IMR-90 (cell line): ENCODE data around the gene FNBP1. TPM values are rescaled to one million over a fixed set of nuclear protein-coding genes. Genes with fewer than 3 reads are reported as not detected.

ENCODE experiments used
- ATAC-seq: fragments of 200-7000 bp; cut with Tn5 transposase; 2 replicates; pipeline ENCODE4 v1.9.1; 2020; ENCODE audit warnings: low read depth, mild to moderate bottlenecking, moderate library complexity
- BruUV-seq: library from RNA; stranded (reverse); fragments of 400-500 nt; replicated peaks from 2 replicates; lab custom pipeline; 2021; lab: Mats Ljungman, UMichigan
- CTCF ChIA-PET: fragments of 300-600 bp; formaldehyde crosslinking; extraction: SDS; loops from one replicate; lab custom pipeline; 2021; ENCODE audit warnings: antibody characterized with exemption; lab: Yijun Ruan, JAX
- POLR2A ChIA-PET: fragments of 300-600 bp; sonication (Branson Sonifier 250); formaldehyde crosslinking; loops from one replicate; lab custom pipeline; 2022; ENCODE audit warnings: antibody characterized with exemption; ENCODE audit not compliant: unreplicated experiment; lab: Charles Lee
- DNase-seq: peaks from one replicate; pipeline ENCODE4 v3.0.0; 2013
- H2AFZ ChIP-seq: replicated peaks from 2 replicates; pipeline ENCODE3; 2013; ENCODE audit warnings: low read length, mild to moderate bottlenecking; ENCODE audit not compliant: poor library complexity
- H2AK5ac ChIP-seq: 2 replicates; pipeline ENCODE4 v1.6.1; 2013; ENCODE audit warnings: low read depth, low read length, inconsistent platforms
- H2AK9ac ChIP-seq: replicated peaks from 2 replicates; pipeline ENCODE3; 2013; ENCODE audit warnings: mild to moderate bottlenecking, low read depth, low read length, moderate library complexity; ENCODE audit not compliant: poor library complexity
- H2BK120ac ChIP-seq: 2 replicates; pipeline ENCODE4 v1.6.1; 2013; ENCODE audit warnings: low read depth, low read length, inconsistent platforms
- H2BK15ac ChIP-seq: 3 replicates; pipeline ENCODE4 v1.6.1; 2013; ENCODE audit warnings: low read depth, low read length, inconsistent platforms
- H2BK20ac ChIP-seq: 2 replicates; pipeline ENCODE4 v1.6.1; 2013; ENCODE audit warnings: low read depth, mild to moderate bottlenecking, inconsistent platforms, low read length, moderate library complexity
- H2BK5ac ChIP-seq: 2 replicates; pipeline ENCODE4 v1.6.1; 2013; ENCODE audit warnings: mild to moderate bottlenecking, low read depth, low read length, inconsistent platforms; ENCODE audit not compliant: poor library complexity, severe bottlenecking
- H3K14ac ChIP-seq: replicated peaks from 2 replicates; pipeline ENCODE4 v1.6.1; 2013; ENCODE audit warnings: low read depth, low read length, inconsistent platforms
- H3K18ac ChIP-seq: 2 replicates; pipeline ENCODE4 v1.6.1; 2013; ENCODE audit warnings: low read depth, low read length, control low read depth
- H3K23ac ChIP-seq: 2 replicates; pipeline ENCODE4 v1.6.1; 2013; ENCODE audit warnings: low read depth, low read length, inconsistent platforms
- H3K27ac ChIP-seq: 2 replicates; pipeline ENCODE4 v1.5.1; 2013; ENCODE audit warnings: mild to moderate bottlenecking, control low read depth, low read length; ENCODE audit not compliant: insufficient read depth
- H3K27me3 ChIP-seq: 2 replicates; pipeline ENCODE4 v1.6.1; 2013; ENCODE audit warnings: low read length; ENCODE audit not compliant: control insufficient read depth, insufficient read depth
- H3K36me3 ChIP-seq: 2 replicates; pipeline ENCODE4 v1.6.1; 2013; ENCODE audit warnings: low read length, mixed read lengths; ENCODE audit not compliant: control insufficient read depth, insufficient read depth
- H3K4ac ChIP-seq: 2 replicates; pipeline ENCODE4 v1.6.1; 2013; ENCODE audit warnings: low read depth, low read length, inconsistent platforms
- H3K4me1 ChIP-seq: 2 replicates; pipeline ENCODE4 v1.6.1; 2013; ENCODE audit warnings: low read length, mixed read lengths; ENCODE audit not compliant: control insufficient read depth, insufficient read depth
- H3K4me2 ChIP-seq: 2 replicates; pipeline ENCODE4 v1.6.1; 2013; ENCODE audit warnings: low read depth, mild to moderate bottlenecking, control low read depth, low read length, moderate library complexity
- H3K4me3 ChIP-seq: 2 replicates; pipeline ENCODE4 v1.5.1; 2013; ENCODE audit warnings: low read depth, mild to moderate bottlenecking, control low read depth, low read length, moderate library complexity; ENCODE audit not compliant: insufficient read depth
- H3K56ac ChIP-seq: 2 replicates; pipeline ENCODE4 v1.6.1; 2013; ENCODE audit warnings: low read length, inconsistent platforms; ENCODE audit not compliant: insufficient read depth; ENCODE audit errors: extremely low read depth
- H3K79me1 ChIP-seq, 2 experiments: 2 replicates each; pipeline ENCODE4 v1.6.1; 2013; ENCODE audit warnings: low read length in 2 of 2, inconsistent platforms in 1 of 2, low read depth in 1 of 2
- H3K9ac ChIP-seq: 2 replicates; pipeline ENCODE4 v1.6.1; 2013; ENCODE audit warnings: low read depth, low read length, control low read depth
- H3K9me1 ChIP-seq: 2 replicates; pipeline ENCODE4 v1.6.1; 2013; ENCODE audit warnings: low read length, inconsistent platforms; ENCODE audit not compliant: insufficient read depth
- H3K9me3 ChIP-seq: 2 replicates; pipeline ENCODE4 v1.6.1; 2013; ENCODE audit warnings: low read length; ENCODE audit not compliant: control insufficient read depth, insufficient read depth
- H4K20me1 ChIP-seq: 2 replicates; pipeline ENCODE4 v1.6.1; 2013; ENCODE audit warnings: low read length, inconsistent platforms; ENCODE audit not compliant: insufficient read depth
- H4K5ac ChIP-seq: 2 replicates; pipeline ENCODE4 v1.6.1; 2013; ENCODE audit warnings: mild to moderate bottlenecking, low read depth, low read length, control low read depth
- H4K8ac ChIP-seq, 2 experiments: 2 replicates each; pipeline ENCODE4 v1.6.1; 2013; ENCODE audit warnings: low read depth in 2 of 2, low read length in 2 of 2, control low read depth in 1 of 2, inconsistent platforms in 1 of 2
- H4K91ac ChIP-seq: 2 replicates; pipeline ENCODE4 v1.6.1; 2013; ENCODE audit warnings: low read depth, low read length, inconsistent platforms; ENCODE audit not compliant: insufficient read depth
- BHLHE40 ChIP-seq: fragments of 150-350 bp; IDR thresholded peaks from 2 replicates; pipeline ENCODE4 v1.6.1; 2016; ENCODE audit warnings: mild to moderate bottlenecking, low read depth, low read length
- MAZ ChIP-seq: IDR thresholded peaks from 2 replicates; pipeline ENCODE4 v1.6.1; 2012; ENCODE audit warnings: low read depth, mild to moderate bottlenecking, low read length, improper control_type of control experiment, moderate library complexity, borderline replicate concordance
- MXI1 ChIP-seq: IDR thresholded peaks from 2 replicates; pipeline ENCODE4 v1.6.1; 2012; ENCODE audit warnings: low read depth, mild to moderate bottlenecking, low read length, moderate library complexity, borderline replicate concordance
- RAD21 ChIP-seq: IDR thresholded peaks from 2 replicates; pipeline ENCODE4 v1.6.1; 2012; ENCODE audit warnings: low read length, improper control_type of control experiment
- RCOR1 ChIP-seq: IDR thresholded peaks from 2 replicates; pipeline ENCODE4 v1.6.1; 2012; ENCODE audit warnings: mild to moderate bottlenecking, low read length, improper control_type of control experiment; ENCODE audit not compliant: insufficient replicate concordance
- RFX5 ChIP-seq: IDR thresholded peaks from 2 replicates; pipeline ENCODE4 v1.8.0; 2012; ENCODE audit warnings: low read depth, mild to moderate bottlenecking, low read length, moderate library complexity
- WGBS, 2 experiments: methylation state at CpG; one replicate each; pipeline versions ENCODE4 v1.1.5 to v1.1.7; 2013; ENCODE audit warnings: missing lambda C conversion rate in 2 of 2; ENCODE audit not compliant: insufficient read length in 1 of 2; ENCODE audit errors: extremely low coverage in 2 of 2; 5-methylcytosine and 5-hydroxymethylcytosine counted together
- dilution Hi-C: fragments of 300-500 bp; cut with HindIII; formaldehyde crosslinking; loops from one replicate; pipeline ENCODE4 v1.14.3; 2018; ENCODE audit warnings: low sequenced_read_pairs; ENCODE audit not compliant: unreplicated experiment
- in situ Hi-C: fragments of 300-500 bp; cut with MboI; formaldehyde crosslinking; loops from 3 replicates; pipeline ENCODE4 v1.14.3; 2019; ENCODE audit warnings: low sequenced_read_pairs, inconsistent platforms, mixed read lengths
- intact Hi-C: fragments of 100-400 bp; cut with micrococcal nuclease; formaldehyde crosslinking; loops from 2 replicates; pipeline ENCODE4 v1.10.0; 2022
- polyA plus RNA-seq, 3 experiments: library from polyadenylated mRNA; depleted of rRNA; stranded (reverse); fragments of >200 nt; gene quantifications; 2 replicates each; pipeline ENCODE4 v1.2.3, GENCODE V29; 2012; ENCODE audit warnings: low replicate concordance in 1 of 3
- total RNA-seq: library from RNA; depleted of rRNA; stranded (reverse); fragments of >200 nt; gene quantifications from 2 replicates; pipeline ENCODE4 v1.2.3, GENCODE V29; 2012
- TF ChIP-seq, protein P1 (sequence below): fragments of 150-350 bp; IDR thresholded peaks from 2 replicates; pipeline ENCODE4 v1.6.1; 2016; ENCODE audit warnings: low read depth, mild to moderate bottlenecking, low read length, moderate library complexity, borderline replicate concordance

The FNBP1 gene
- total and polyA plus RNA-seq, 2 of the 4 experiments (the other 2 are of a cell fraction), result 10.3 to 15.4 TPM

DNA sequence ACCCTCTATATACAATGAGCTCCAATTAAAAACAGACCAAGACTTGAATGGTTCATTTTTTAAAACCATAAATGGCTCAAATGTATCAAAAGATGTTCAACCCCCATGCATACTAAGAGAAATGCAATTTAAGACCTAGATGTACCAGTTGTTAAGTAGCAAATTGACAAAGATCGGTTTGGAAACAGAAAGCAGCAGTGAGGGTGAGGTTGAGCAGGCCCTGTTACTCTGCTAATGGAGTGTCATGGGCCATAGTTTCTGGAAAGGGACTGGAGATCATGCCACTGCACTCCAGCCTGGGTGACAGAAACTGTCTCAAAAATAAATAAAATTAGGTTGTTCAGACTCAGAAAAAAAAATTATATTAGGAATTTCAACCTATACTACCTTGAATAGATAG lies 55.0 kb downstream of the FNBP1 start:
- no peak for ATAC-seq
- Histone ChIP-seq H4K8ac (no peak overlapping the region), H2BK15ac (no peak overlapping the region), H2AK9ac (no peak overlapping the region), H3K4ac (no peak overlapping the region), H3K56ac (no peak overlapping the region), H3K14ac (no peak overlapping the region), H2BK120ac (no peak overlapping the region), H2BK20ac (no peak overlapping the region), H2BK5ac (no peak overlapping the region), H4K5ac (no peak overlapping the region), H2AK5ac (no peak overlapping the region; the same call in 1 of the 2 replicates), H3K27ac (no peak overlapping the region), H4K20me1 (peaks cover 3% of the 10 kb centered on the region; the same call in 1 of the 2 replicates), H3K4me2 (no peak overlapping the region), H3K27me3 (no peaks in the 10 kb centered on the region), H3K4me1 (peaks cover 12% of the 10 kb centered on the region), H2AFZ (no peak overlapping the region), H3K36me3 (no peaks in the 10 kb centered on the region; the same call in 1 of the 2 replicates), H3K79me1 (peaks cover 17 to 33% of the 10 kb centered on the region in 2 experiments; a peak in 3 of 4 replicates), H3K9ac (no peak overlapping the region), H3K4me3 (no peak overlapping the region), H3K23ac (no peak overlapping the region), H3K9me3 (no peaks in the 10 kb centered on the region), H3K9me1 (peaks cover 6% of the 10 kb centered on the region; the same call in 1 of the 2 replicates), H4K91ac (no peak overlapping the region), H3K18ac (no peak overlapping the region)
- in situ Hi-C loops, result no loop called here
- ChIA-PET POLR2A (no interaction called here), CTCF (no interaction called here)
- TF ChIP-seq MAZ (no peak), RAD21 (no peak), RFX5 (no peak), BHLHE40 (no peak), RCOR1 (no peak), MXI1 (no peak)
- TF ChIP-seq, protein P1, sequence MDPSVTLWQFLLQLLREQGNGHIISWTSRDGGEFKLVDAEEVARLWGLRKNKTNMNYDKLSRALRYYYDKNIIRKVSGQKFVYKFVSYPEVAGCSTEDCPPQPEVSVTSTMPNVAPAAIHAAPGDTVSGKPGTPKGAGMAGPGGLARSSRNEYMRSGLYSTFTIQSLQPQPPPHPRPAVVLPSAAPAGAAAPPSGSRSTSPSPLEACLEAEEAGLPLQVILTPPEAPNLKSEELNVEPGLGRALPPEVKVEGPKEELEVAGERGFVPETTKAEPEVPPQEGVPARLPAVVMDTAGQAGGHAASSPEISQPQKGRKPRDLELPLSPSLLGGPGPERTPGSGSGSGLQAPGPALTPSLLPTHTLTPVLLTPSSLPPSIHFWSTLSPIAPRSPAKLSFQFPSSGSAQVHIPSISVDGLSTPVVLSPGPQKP, result no peak
- dilution Hi-C loops, result no loop called here
- no TSS peak for BruUV-seq
- no CpG with 5 or more reads among the region's 1 CpG for WGBS, 2 experiments
- intact Hi-C loops, result loop anchor here (2.0 kb wide), 1 partner anchor 13 kb away; no protein-coding TSS in a partner anchor
- DNase-seq, result no peak
